DOHH2 (cell line): ENCODE results near the gene SLC7A6OS.

Experiments used
- H3F3A ChIP-seq: fragments of 200-600 bp; sonication (generic), shearing (Covaris generic); 2 replicates; pipeline ENCODE4 v1.6.0; 2016; ENCODE audit warnings: antibody characterized with exemption, mild to moderate bottlenecking; ENCODE audit not compliant: control insufficient read depth, insufficient read depth
- H3K27ac ChIP-seq: fragments of 200-600 bp; sonication (generic); 2 replicates; pipeline ENCODE4 v1.5.1; 2014; ENCODE audit warnings: low read depth, mild to moderate bottlenecking, low read length, moderate library complexity
- H3K27me3 ChIP-seq: fragments of 200-600 bp; sonication (generic); 2 replicates; pipeline ENCODE4 v1.6.1; 2014; ENCODE audit warnings: mild to moderate bottlenecking, low read length, mixed read lengths; ENCODE audit not compliant: control insufficient read depth
- H3K36me3 ChIP-seq: fragments of 200-600 bp; sonication (generic); 2 replicates; pipeline ENCODE4 v1.6.1; 2014; ENCODE audit warnings: mild to moderate bottlenecking, low read length, moderate library complexity, mixed read lengths; ENCODE audit not compliant: control insufficient read depth
- H3K4me1 ChIP-seq: fragments of 200-600 bp; sonication (generic); 2 replicates; pipeline ENCODE4 v1.6.1; 2014; ENCODE audit warnings: mild to moderate bottlenecking, low read length, mixed read lengths; ENCODE audit not compliant: control insufficient read depth
- H3K4me2 ChIP-seq: fragments of 200-600 bp; sonication (generic); 2 replicates; pipeline ENCODE4 v1.6.0; 2014; ENCODE audit warnings: mild to moderate bottlenecking, low read length, moderate library complexity
- H3K4me3 ChIP-seq: fragments of 200-600 bp; sonication (generic); 2 replicates; pipeline ENCODE4 v1.5.1; 2014; ENCODE audit warnings: mild to moderate bottlenecking, low read length, mixed read lengths
- H3K79me2 ChIP-seq: fragments of 200-600 bp; sonication (generic); 2 replicates; pipeline ENCODE4 v1.6.1; 2014; ENCODE audit warnings: mild to moderate bottlenecking, low read length, mixed read lengths; ENCODE audit not compliant: control insufficient read depth
- H3K9me2 ChIP-seq: fragments of 200-600 bp; sonication (generic); replicated peaks from 2 replicates; pipeline ENCODE4 v1.6.1; 2014; ENCODE audit warnings: mild to moderate bottlenecking, low read length, mixed read lengths; ENCODE audit not compliant: control insufficient read depth
- H3K9me3 ChIP-seq: fragments of 200-600 bp; sonication (generic); 2 replicates; pipeline ENCODE4 v1.6.1; 2014; ENCODE audit warnings: antibody characterized with exemption, low read length, mixed read lengths; ENCODE audit not compliant: control insufficient read depth, insufficient read depth
- H4K20me1 ChIP-seq: fragments of 200-600 bp; sonication (generic); 2 replicates; pipeline ENCODE4 v1.6.0; 2014; ENCODE audit warnings: low read depth, mild to moderate bottlenecking, antibody characterized with exemption, low read length, moderate library complexity; ENCODE audit not compliant: control insufficient read depth, insufficient read depth
- EZH2phosphoT487 ChIP-seq: fragments of 200-600 bp; sonication (generic); IDR thresholded peaks from 2 replicates; pipeline ENCODE4 v1.6.1; 2017; ENCODE audit warnings: borderline replicate concordance, mild to moderate bottlenecking, antibody characterized with exemption, low read length, moderate library complexity, mixed read lengths
- TF ChIP-seq, protein P1 (sequence below): fragments of 200-600 bp; sonication (generic); IDR thresholded peaks from one replicate; pipeline ENCODE4 v1.5.1; 2014; ENCODE audit warnings: antibody characterized with exemption, mild to moderate bottlenecking, low read depth, low read length; ENCODE audit not compliant: poor library complexity, severe bottlenecking

SLC7A6OS gene

DNA sequence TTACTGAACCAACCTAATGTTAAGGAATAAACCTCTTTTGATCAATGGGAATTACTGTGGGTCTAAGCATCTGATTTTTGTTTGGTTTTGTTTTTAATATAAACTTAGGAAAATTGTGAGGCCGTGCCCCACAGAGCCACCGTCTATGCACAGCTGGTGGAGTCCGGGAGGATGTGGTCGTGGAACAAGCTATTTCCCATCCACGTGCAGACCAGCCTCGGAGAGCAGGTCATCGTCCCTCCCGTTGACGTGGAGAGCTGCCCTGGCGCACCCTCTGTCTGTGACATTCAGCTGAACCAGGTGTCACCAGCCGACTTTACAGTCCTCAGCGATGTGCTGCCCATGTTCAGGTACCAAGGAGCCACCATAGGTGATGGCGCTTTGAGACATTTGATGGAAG is 28.5 kb upstream of the SLC7A6OS start:
- Histone ChIP-seq H3K9me2 (no peaks in the 10 kb centered on the region), H3K27ac (no peak overlapping the region), H3K4me3 (no peak overlapping the region), H3K79me2 (no peaks in the 10 kb centered on the region), H3K27me3 (no peaks in the 10 kb centered on the region), H3F3A (0 out of 2 replicates have a peak, but pooled peaks cover 4% of the 10 kb centered on the region), H3K9me3 (no peaks in the 10 kb centered on the region), H3K4me2 (no peak overlapping the region), H4K20me1 (no peaks in the 10 kb centered on the region), H3K4me1 (no peaks in the 10 kb centered on the region), H3K36me3 (peaks cover 68% of the 10 kb centered on the region)
- TF ChIP-seq, protein P1, sequence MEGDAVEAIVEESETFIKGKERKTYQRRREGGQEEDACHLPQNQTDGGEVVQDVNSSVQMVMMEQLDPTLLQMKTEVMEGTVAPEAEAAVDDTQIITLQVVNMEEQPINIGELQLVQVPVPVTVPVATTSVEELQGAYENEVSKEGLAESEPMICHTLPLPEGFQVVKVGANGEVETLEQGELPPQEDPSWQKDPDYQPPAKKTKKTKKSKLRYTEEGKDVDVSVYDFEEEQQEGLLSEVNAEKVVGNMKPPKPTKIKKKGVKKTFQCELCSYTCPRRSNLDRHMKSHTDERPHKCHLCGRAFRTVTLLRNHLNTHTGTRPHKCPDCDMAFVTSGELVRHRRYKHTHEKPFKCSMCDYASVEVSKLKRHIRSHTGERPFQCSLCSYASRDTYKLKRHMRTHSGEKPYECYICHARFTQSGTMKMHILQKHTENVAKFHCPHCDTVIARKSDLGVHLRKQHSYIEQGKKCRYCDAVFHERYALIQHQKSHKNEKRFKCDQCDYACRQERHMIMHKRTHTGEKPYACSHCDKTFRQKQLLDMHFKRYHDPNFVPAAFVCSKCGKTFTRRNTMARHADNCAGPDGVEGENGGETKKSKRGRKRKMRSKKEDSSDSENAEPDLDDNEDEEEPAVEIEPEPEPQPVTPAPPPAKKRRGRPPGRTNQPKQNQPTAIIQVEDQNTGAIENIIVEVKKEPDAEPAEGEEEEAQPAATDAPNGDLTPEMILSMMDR = no peak
- TF ChIP-seq EZH2phosphoT487 = no peak

DNA sequence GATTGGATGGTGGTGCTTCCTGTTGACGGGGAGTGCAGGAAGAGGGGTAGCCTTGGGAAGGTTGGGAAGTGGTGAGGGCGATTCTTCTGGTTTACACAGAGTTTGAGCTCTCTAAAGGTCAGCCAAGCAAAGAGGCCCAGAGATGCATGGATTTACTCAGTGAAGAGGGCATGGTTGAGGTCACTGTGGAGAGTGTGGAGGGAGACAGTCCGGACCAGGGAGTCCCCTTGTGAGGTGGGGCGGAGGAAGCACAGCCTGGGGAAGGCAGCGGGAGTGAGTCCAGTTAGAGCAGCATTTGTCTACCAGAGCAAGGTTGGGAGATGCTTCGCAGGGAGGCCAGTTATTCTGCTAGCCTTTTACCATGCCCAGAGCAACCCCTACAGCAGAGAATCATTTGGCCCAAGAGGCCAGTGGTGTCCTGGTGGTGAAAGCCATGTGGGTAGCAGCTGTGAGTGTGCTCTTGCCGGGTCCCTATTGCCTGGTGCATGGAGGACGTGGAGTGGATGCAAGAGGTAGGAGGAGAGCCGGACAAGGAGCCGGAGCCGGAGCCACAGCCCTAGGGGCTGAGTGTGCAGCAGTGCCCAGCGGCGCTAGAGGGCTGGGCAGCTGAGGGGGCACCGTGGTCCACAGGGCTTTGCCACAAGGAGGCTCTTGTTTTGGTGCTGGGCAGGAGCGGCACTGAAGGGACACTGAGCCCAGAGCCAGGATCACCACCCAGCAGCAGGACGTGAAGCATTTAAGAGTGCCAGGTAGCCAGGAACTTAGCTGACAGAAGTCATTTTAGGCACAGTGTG is 27.8 kb upstream of the SLC7A6OS start:
- no peaks in the 10 kb centered on the region for H3K9me2 ChIP-seq
- no peak overlapping the region for H3K4me2 ChIP-seq
- H3K9me3 ChIP-seq = no peaks in the 10 kb centered on the region
- no peaks in the 10 kb centered on the region for H3K27me3 ChIP-seq
- 0 out of 2 replicates have a peak, but pooled peaks cover 4% of the 10 kb centered on the region for H3F3A ChIP-seq
- no peak overlapping the region for H3K27ac ChIP-seq
- H4K20me1 ChIP-seq = no peaks in the 10 kb centered on the region
- no peak overlapping the region for H3K4me3 ChIP-seq
- H3K4me1 ChIP-seq = no peaks in the 10 kb centered on the region
- TF ChIP-seq EZH2phosphoT487 = no peak
- TF ChIP-seq, protein P1 = no peak
- H3K36me3 ChIP-seq = peaks cover 66% of the 10 kb centered on the region
- H3K79me2 ChIP-seq = no peaks in the 10 kb centered on the region

DNA sequence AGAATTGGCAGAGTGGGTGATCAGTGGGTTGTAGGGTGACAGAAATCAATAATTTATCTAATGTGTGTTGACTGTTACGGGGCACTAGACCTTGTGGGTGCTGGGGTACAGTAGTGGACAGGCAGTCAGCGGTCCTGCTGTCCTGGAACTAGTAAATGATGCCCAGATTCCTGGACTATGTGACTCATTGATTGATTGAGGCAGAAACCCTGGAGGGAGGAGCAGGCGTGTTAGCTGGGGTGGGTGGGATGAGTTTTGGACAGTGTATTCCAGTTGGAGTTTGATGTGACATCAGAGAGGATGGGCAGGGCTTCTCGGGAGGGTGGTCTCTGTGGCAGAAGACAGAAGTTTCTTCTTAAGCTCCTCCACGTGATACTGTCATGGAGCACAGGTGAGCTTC is 24.4 kb upstream of the SLC7A6OS start:
- Histone ChIP-seq H3K4me3 (no peak overlapping the region), H3K9me2 (no peaks in the 10 kb centered on the region), H3K27me3 (no peaks in the 10 kb centered on the region), H3K4me2 (no peak overlapping the region), H3K36me3 (peaks cover 62% of the 10 kb centered on the region), H3K27ac (no peak overlapping the region), H3K4me1 (peaks cover 23% of the 10 kb centered on the region), H4K20me1 (no peaks in the 10 kb centered on the region), H3F3A (0 out of 2 replicates have a peak, but pooled peaks cover 6% of the 10 kb centered on the region), H3K79me2 (no peaks in the 10 kb centered on the region), H3K9me3 (no peaks in the 10 kb centered on the region)
- no peak for TF ChIP-seq EZH2phosphoT487
- TF ChIP-seq, protein P1 = no peak
